HEK293 (cell line): ENCODE data around the gene RPL35.

Source experiments
- CTCF ChIA-PET: fragments of 350-600 bp; formaldehyde crosslinking; extraction: SDS; loops from one replicate; lab custom pipeline; 2021; ENCODE audit warnings: antibody characterized with exemption; lab: Yijun Ruan, JAX
- POLR2A ChIA-PET: fragments of 300-600 bp; formaldehyde crosslinking; extraction: SDS; loops from one replicate; lab custom pipeline; 2020; ENCODE audit warnings: antibody characterized with exemption, inconsistent platforms; lab: Yijun Ruan, JAX
- H3K27ac ChIP-seq: fragments of 200-500 bp; sonication (Bioruptor generic); 2 replicates; pipeline ENCODE4 v1.5.1; 2014; ENCODE audit warnings: low read depth, low read length, control low read depth, inconsistent platforms; ENCODE audit errors: extremely low read depth
- H3K36me3 ChIP-seq, 2 experiments: fragments of 200-500 bp in 1 of 2; sonication (Bioruptor generic) in 1 of 2; 1 replicate in 1 of 2; 2 replicates in 1 of 2; pipeline ENCODE4 v1.5.1; 2014 to 2017; ENCODE audit warnings: inconsistent platforms in 2 of 2, low read length in 2 of 2; ENCODE audit not compliant: control insufficient read depth in 2 of 2, insufficient read depth in 1 of 2
- H3K4me1 ChIP-seq: fragments of 200-500 bp; sonication (Bioruptor generic); 2 replicates; pipeline ENCODE4 v1.5.1; 2014; ENCODE audit warnings: mild to moderate bottlenecking, low read length, inconsistent platforms; ENCODE audit not compliant: control insufficient read depth, insufficient read depth
- H3K4me3 ChIP-seq: 2 replicates; pipeline ENCODE4 v1.5.1; 2011; ENCODE audit warnings: low read depth, mild to moderate bottlenecking, control low read depth, low read length, moderate library complexity
- H3K9me3 ChIP-seq: fragments of 200-500 bp; sonication (Bioruptor generic); 2 replicates; pipeline ENCODE4 v1.5.1; 2014; ENCODE audit warnings: low read depth, low read length, inconsistent platforms; ENCODE audit not compliant: control insufficient read depth, insufficient read depth
- CTCF ChIP-seq: fragments of 450-650 bp; formaldehyde crosslinking; IDR thresholded peaks from 2 replicates; pipeline ENCODE4 v1.5.1; 2016; ENCODE audit warnings: missing biosample characterization, missing genetic modification characterization
- EGR2 ChIP-seq: fragments of 450-650 bp; formaldehyde crosslinking; IDR thresholded peaks from 2 replicates; pipeline ENCODE4 v1.5.1; 2016; ENCODE audit warnings: low read depth, missing biosample characterization, missing genetic modification characterization
- GLI4 ChIP-seq: fragments of 450-650 bp; formaldehyde crosslinking; IDR thresholded peaks from 2 replicates; pipeline ENCODE4 v1.5.1; 2016; ENCODE audit warnings: missing biosample characterization, missing genetic modification characterization
- IKZF3 ChIP-seq: fragments of 450-650 bp; IDR thresholded peaks from 2 replicates; pipeline ENCODE4 v1.5.0; 2018; ENCODE audit warnings: missing biosample characterization, mild to moderate bottlenecking, missing genetic modification characterization, moderate library complexity
- KLF1 ChIP-seq: fragments of 450-650 bp; formaldehyde crosslinking; IDR thresholded peaks from 2 replicates; pipeline ENCODE4 v1.5.1; 2016; ENCODE audit warnings: missing biosample characterization, missing genetic modification characterization
- PATZ1 ChIP-seq: fragments of 450-650 bp; formaldehyde crosslinking; IDR thresholded peaks from 2 replicates; pipeline ENCODE4 v1.5.1; 2016; ENCODE audit warnings: missing biosample characterization, missing genetic modification characterization
- YY2 ChIP-seq: fragments of 450-650 bp; formaldehyde crosslinking; IDR thresholded peaks from 2 replicates; pipeline ENCODE4 v1.5.1; 2016; ENCODE audit warnings: missing biosample characterization, missing genetic modification characterization
- ZBTB1 ChIP-seq: fragments of 450-650 bp; formaldehyde crosslinking; IDR thresholded peaks from 2 replicates; pipeline ENCODE4 v1.5.1; 2016; ENCODE audit warnings: missing biosample characterization, missing genetic modification characterization
- ZBTB8A ChIP-seq: fragments of 450-650 bp; formaldehyde crosslinking; IDR thresholded peaks from 2 replicates; pipeline ENCODE4 v1.5.1; 2016; ENCODE audit warnings: missing biosample characterization, missing genetic modification characterization
- ZFHX2 ChIP-seq: fragments of 450-650 bp; formaldehyde crosslinking; conservative IDR thresholded peaks from 2 replicates; pipeline ENCODE4 v1.5.1; 2016; ENCODE audit warnings: missing biosample characterization, missing genetic modification characterization
- ZFP37 ChIP-seq: fragments of 450-650 bp; formaldehyde crosslinking; IDR thresholded peaks from 2 replicates; pipeline ENCODE4 v1.5.1; 2016; ENCODE audit warnings: missing biosample characterization, missing genetic modification characterization
- ZFP41 ChIP-seq: fragments of 450-650 bp; formaldehyde crosslinking; IDR thresholded peaks from 2 replicates; pipeline ENCODE4 v1.5.1; 2016; ENCODE audit warnings: missing biosample characterization, missing genetic modification characterization, borderline replicate concordance
- ZNF132 ChIP-seq: fragments of 450-650 bp; formaldehyde crosslinking; IDR thresholded peaks from 2 replicates; pipeline ENCODE4 v1.5.1; 2017; ENCODE audit warnings: missing biosample characterization, missing genetic modification characterization, borderline replicate concordance
- ZNF18 ChIP-seq: fragments of 450-650 bp; formaldehyde crosslinking; IDR thresholded peaks from 2 replicates; pipeline ENCODE4 v1.5.1; 2016; ENCODE audit warnings: missing biosample characterization, missing genetic modification characterization
- ZNF211 ChIP-seq: fragments of 450-650 bp; formaldehyde crosslinking; IDR thresholded peaks from 2 replicates; pipeline ENCODE4 v1.5.1; 2016; ENCODE audit warnings: low read depth, missing biosample characterization, missing genetic modification characterization
- ZNF510 ChIP-seq: fragments of 450-650 bp; formaldehyde crosslinking; IDR thresholded peaks from 2 replicates; pipeline ENCODE4 v1.5.1; 2018; ENCODE audit warnings: mild to moderate bottlenecking, missing genetic modification characterization, missing biosample characterization; ENCODE audit not compliant: insufficient replicate concordance
- ZNF521 ChIP-seq: fragments of 450-650 bp; formaldehyde crosslinking; IDR thresholded peaks from 2 replicates; pipeline ENCODE4 v1.5.1; 2017; ENCODE audit warnings: missing biosample characterization, mild to moderate bottlenecking, missing genetic modification characterization
- ZNF549 ChIP-seq: fragments of 450-650 bp; IDR thresholded peaks from 2 replicates; pipeline ENCODE4 v1.5.1; 2018; ENCODE audit warnings: missing biosample characterization, missing genetic modification characterization, mild to moderate bottlenecking, inconsistent platforms, moderate library complexity
- ZNF560 ChIP-seq: fragments of 450-650 bp; formaldehyde crosslinking; IDR thresholded peaks from 2 replicates; pipeline ENCODE4 v1.5.1; 2017; ENCODE audit warnings: missing biosample characterization, missing genetic modification characterization, borderline replicate concordance
- ZNF626 ChIP-seq: fragments of 450-650 bp; sonication (Bioruptor Pico); formaldehyde crosslinking; IDR thresholded peaks from 2 replicates; pipeline ENCODE4 v1.5.1; 2018; ENCODE audit warnings: missing biosample characterization, missing genetic modification characterization, inconsistent platforms
- ZNF707 ChIP-seq: fragments of 450-650 bp; formaldehyde crosslinking; IDR thresholded peaks from 2 replicates; pipeline ENCODE4 v1.5.1; 2016; ENCODE audit warnings: missing biosample characterization, missing genetic modification characterization
- ZNF777 ChIP-seq: fragments of 450-650 bp; formaldehyde crosslinking; IDR thresholded peaks from 2 replicates; pipeline ENCODE4 v1.5.1; 2017; ENCODE audit warnings: missing biosample characterization, missing genetic modification characterization, borderline replicate concordance
- TF ChIP-seq, protein P1 (sequence below): fragments of 450-650 bp; formaldehyde crosslinking; IDR thresholded peaks from 2 replicates; pipeline ENCODE4 v1.5.1; 2016; ENCODE audit warnings: missing biosample characterization, missing genetic modification characterization
- TF ChIP-seq, protein P2 (sequence below): fragments of 450-650 bp; formaldehyde crosslinking; IDR thresholded peaks from 2 replicates; pipeline ENCODE4 v1.5.1; 2016; ENCODE audit warnings: missing biosample characterization, missing genetic modification characterization

The RPL35 gene

DNA sequence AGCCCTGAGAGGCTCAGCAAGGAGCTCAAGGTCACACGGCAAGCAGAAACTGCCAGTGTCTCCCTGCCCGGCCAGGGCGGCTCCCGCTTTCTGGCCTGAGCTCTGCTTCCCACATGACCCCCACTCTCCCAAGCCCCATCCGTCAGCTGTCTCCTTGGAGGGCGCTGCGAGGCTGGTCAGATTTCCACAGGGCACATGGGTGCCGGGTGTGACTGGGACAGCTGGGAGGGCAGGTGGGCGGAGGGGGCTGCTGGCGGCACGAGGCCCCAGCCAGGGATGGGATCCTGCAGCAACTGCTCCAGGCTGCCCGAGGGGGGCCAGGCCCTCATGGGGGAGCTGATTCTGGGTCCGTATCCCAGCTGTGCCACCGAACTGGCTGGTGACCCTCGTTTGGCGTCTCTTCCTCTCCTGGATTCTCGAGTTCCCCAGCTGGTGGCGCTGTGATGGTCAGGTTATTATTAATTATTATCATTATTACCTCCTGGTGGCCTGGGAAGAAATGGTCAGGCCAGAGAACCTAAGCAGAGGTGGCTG lies 21.4 kb downstream of the RPL35 start:
- peaks cover 1% of the 10 kb centered on the region; the same call in 1 of the 2 replicates for H3K4me1 ChIP-seq
- H3K36me3 ChIP-seq = no peaks in the 10 kb centered on the region
- no peak overlapping the region for H3K27ac ChIP-seq
- no peak for TF ChIP-seq IKZF3 (tag by site-specific recombination)
- peak; percentile 48; the same call in 1 of the 2 replicates for TF ChIP-seq KLF1 (tag by site-specific recombination)
- no peak for TF ChIP-seq ZFP41 (tag by site-specific recombination)
- TF ChIP-seq EGR2 (tag by site-specific recombination) = peak; percentile 84
- TF ChIP-seq ZFHX2 (tag by site-specific recombination) = peak; percentile 84
- TF ChIP-seq CTCF = peak; percentile 22; the same call in 1 of the 2 replicates
- TF ChIP-seq GLI4 (tag by site-specific recombination) = no peak
- TF ChIP-seq, protein P1, sequence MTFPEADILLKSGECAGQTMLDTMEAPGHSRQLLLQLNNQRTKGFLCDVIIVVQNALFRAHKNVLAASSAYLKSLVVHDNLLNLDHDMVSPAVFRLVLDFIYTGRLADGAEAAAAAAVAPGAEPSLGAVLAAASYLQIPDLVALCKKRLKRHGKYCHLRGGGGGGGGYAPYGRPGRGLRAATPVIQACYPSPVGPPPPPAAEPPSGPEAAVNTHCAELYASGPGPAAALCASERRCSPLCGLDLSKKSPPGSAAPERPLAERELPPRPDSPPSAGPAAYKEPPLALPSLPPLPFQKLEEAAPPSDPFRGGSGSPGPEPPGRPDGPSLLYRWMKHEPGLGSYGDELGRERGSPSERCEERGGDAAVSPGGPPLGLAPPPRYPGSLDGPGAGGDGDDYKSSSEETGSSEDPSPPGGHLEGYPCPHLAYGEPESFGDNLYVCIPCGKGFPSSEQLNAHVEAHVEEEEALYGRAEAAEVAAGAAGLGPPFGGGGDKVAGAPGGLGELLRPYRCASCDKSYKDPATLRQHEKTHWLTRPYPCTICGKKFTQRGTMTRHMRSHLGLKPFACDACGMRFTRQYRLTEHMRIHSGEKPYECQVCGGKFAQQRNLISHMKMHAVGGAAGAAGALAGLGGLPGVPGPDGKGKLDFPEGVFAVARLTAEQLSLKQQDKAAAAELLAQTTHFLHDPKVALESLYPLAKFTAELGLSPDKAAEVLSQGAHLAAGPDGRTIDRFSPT (tag by site-specific recombination) = 0 out of 2 replicates have a peak, but pooled peaks have one; percentile 11
- TF ChIP-seq, all 188 proteins: peak for 5
- Histone ChIP-seq H3K9me3 (no peaks in the 10 kb centered on the region), H3K4me3 (no peak overlapping the region)
- ChIA-PET POLR2A (interaction anchor here (0.8 to 1.7 kb wide), 5 partner anchors 12 to 29 kb away, joined by 3 to 6 read pairs (median 4); partner anchors contain the start of genes ARPC5L and RPL35), CTCF (interaction anchor here (0.6 to 31.1 kb wide), 23 partner anchors 8 to 529 kb away, joined by 3 to 1257 read pairs (median 8); partner anchors contain the start of genes NR6A1, OLFML2A and WDR38)

- H3K36me3 ChIP-seq = no peaks in the 10 kb centered on the region
- no peaks in the 10 kb centered on the region for H3K9me3 ChIP-seq
- CTCF ChIA-PET = interaction anchor here (0.6 to 31.1 kb wide), 20 partner anchors 8 to 530 kb away, joined by 3 to 1257 read pairs (median 10); partner anchors contain the start of genes NR6A1, OLFML2A and WDR38
- POLR2A ChIA-PET = interaction anchor here (0.8 to 1.7 kb wide), 4 partner anchors 13 to 29 kb away, joined by 3 to 6 read pairs (median 4); partner anchors contain the start of genes ARPC5L and RPL35
- no peak overlapping the region for H3K4me3 ChIP-seq
- no peak overlapping the region for H3K27ac ChIP-seq
- peaks cover 3% of the 10 kb centered on the region; the same call in 1 of the 2 replicates for H3K4me1 ChIP-seq
- no peak for TF ChIP-seq ZNF521 (tag by site-specific recombination)
- no peak for TF ChIP-seq ZBTB8A (tag by site-specific recombination)
- TF ChIP-seq ZFP37 = no peak
- TF ChIP-seq ZBTB1 (tag by site-specific recombination) = no peak
- TF ChIP-seq ZNF777 (tag by site-specific recombination) = no peak
- no peak for TF ChIP-seq ZNF132 (tag by site-specific recombination)
- TF ChIP-seq ZNF510 (tag by site-specific recombination) = no peak
- no peak for TF ChIP-seq ZNF549 (tag by site-specific recombination)
- no peak for TF ChIP-seq ZNF626 (tag by site-specific recombination)
- TF ChIP-seq ZNF560 (tag by site-specific recombination) = no peak
- TF ChIP-seq, protein P2, sequence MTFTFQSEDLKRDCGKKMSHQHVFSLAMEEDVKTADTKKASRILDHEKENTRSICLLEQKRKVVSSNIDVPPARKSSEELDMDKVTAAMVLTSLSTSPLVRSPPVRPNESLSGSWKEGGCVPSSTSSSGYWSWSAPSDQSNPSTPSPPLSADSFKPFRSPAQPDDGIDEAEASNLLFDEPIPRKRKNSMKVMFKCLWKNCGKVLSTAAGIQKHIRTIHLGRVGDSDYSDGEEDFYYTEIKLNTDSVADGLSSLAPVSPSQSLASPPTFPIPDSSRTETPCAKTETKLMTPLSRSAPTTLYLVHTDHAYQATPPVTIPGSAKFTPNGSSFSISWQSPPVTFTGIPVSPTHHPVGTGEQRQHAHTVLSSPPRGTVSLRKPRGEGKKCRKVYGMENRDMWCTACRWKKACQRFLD (tag by site-specific recombination) = no peak
- no peak for TF ChIP-seq ZNF707
- no peak for TF ChIP-seq PATZ1 (tag by site-specific recombination)
- TF ChIP-seq ZNF211 (tag by site-specific recombination) = no peak
- TF ChIP-seq EGR2 (tag by site-specific recombination) = no peak
- no peak for TF ChIP-seq ZNF18 (tag by site-specific recombination)
- TF ChIP-seq YY2 (tag by site-specific recombination) = no peak
Measured at GRCh38 chr9:124839612-124840299, 22.0 kb downstream of the RPL35 start.
